GM23338 (cell line): Measurements from ENCODE around the gene DRP2.

ENCODE experiments used
- EZH2phosphoT487 ChIP-seq: fragments of 200-600 bp; sonication (generic); IDR thresholded peaks from one replicate; pipeline ENCODE4 v1.8.1; 2018; ENCODE audit warnings: antibody characterized with exemption; ENCODE audit not compliant: unreplicated experiment
- JUNB ChIP-seq: IDR thresholded peaks from one replicate; pipeline ENCODE4 v1.6.1; 2016; ENCODE audit warnings: antibody characterized with exemption; ENCODE audit not compliant: unreplicated experiment
- TF ChIP-seq, protein P1 (sequence below), 2 experiments: fragments of 200-600 bp in 1 of 2; sonication (generic) in 1 of 2; conservative IDR thresholded peaks; 2 replicates each; pipeline versions ENCODE4 v1.5.1 to v1.6.1; 2016 to 2017; ENCODE audit warnings: antibody characterized with exemption in 2 of 2, low read depth in 2 of 2, mild to moderate bottlenecking in 2 of 2, moderate library complexity in 1 of 2
- TF ChIP-seq, protein P2 (sequence below): IDR thresholded peaks from one replicate; pipeline ENCODE4 v1.6.1; 2018; ENCODE audit warnings: antibody characterized with exemption; ENCODE audit not compliant: unreplicated experiment

DNA sequence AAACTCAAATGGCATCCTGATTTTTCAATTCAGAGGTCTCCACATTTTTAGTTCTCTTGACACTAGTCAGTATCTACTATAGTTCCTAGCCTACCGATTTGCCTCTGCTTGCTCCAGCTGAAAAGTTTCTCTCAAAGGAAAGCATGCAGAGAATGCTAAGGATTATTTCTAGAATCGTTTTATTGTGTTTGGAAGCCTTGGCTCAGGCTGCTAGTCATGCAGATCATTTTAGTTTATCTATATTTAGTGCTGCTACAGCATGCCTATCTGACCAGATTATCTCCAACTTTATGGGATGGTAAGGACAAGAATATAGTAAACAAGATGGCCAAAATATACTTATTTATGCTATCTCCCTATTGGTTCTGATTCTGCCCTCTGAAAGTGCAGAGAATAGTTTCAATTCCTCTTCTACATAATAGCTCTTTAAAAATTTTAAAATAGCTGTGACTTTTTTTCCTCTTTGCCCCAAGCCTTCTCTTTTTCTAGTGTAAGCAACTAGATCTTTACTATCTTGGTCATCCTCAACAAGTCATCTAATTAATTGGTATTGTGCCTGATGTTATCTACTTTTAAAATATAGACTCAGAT lies 15.7 kb upstream of the DRP2 start:
- no peak for TF ChIP-seq JUNB
- TF ChIP-seq, protein P1, sequence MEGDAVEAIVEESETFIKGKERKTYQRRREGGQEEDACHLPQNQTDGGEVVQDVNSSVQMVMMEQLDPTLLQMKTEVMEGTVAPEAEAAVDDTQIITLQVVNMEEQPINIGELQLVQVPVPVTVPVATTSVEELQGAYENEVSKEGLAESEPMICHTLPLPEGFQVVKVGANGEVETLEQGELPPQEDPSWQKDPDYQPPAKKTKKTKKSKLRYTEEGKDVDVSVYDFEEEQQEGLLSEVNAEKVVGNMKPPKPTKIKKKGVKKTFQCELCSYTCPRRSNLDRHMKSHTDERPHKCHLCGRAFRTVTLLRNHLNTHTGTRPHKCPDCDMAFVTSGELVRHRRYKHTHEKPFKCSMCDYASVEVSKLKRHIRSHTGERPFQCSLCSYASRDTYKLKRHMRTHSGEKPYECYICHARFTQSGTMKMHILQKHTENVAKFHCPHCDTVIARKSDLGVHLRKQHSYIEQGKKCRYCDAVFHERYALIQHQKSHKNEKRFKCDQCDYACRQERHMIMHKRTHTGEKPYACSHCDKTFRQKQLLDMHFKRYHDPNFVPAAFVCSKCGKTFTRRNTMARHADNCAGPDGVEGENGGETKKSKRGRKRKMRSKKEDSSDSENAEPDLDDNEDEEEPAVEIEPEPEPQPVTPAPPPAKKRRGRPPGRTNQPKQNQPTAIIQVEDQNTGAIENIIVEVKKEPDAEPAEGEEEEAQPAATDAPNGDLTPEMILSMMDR (conservative IDR thresholded peaks at IDR 0.05; ENCODE audit: low read depth in 2 of 2): no peak
- TF ChIP-seq EZH2phosphoT487: no peak
- TF ChIP-seq, protein P2, sequence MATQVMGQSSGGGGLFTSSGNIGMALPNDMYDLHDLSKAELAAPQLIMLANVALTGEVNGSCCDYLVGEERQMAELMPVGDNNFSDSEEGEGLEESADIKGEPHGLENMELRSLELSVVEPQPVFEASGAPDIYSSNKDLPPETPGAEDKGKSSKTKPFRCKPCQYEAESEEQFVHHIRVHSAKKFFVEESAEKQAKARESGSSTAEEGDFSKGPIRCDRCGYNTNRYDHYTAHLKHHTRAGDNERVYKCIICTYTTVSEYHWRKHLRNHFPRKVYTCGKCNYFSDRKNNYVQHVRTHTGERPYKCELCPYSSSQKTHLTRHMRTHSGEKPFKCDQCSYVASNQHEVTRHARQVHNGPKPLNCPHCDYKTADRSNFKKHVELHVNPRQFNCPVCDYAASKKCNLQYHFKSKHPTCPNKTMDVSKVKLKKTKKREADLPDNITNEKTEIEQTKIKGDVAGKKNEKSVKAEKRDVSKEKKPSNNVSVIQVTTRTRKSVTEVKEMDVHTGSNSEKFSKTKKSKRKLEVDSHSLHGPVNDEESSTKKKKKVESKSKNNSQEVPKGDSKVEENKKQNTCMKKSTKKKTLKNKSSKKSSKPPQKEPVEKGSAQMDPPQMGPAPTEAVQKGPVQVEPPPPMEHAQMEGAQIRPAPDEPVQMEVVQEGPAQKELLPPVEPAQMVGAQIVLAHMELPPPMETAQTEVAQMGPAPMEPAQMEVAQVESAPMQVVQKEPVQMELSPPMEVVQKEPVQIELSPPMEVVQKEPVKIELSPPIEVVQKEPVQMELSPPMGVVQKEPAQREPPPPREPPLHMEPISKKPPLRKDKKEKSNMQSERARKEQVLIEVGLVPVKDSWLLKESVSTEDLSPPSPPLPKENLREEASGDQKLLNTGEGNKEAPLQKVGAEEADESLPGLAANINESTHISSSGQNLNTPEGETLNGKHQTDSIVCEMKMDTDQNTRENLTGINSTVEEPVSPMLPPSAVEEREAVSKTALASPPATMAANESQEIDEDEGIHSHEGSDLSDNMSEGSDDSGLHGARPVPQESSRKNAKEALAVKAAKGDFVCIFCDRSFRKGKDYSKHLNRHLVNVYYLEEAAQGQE: no peak
